ENCODE measurements around the gene MAD1L1. TPM values are rescaled to one million over a fixed set of nuclear protein-coding genes. Genes with fewer than 3 reads are reported as not detected.

Gene MAD1L1
- total and polyA plus RNA-seq, 8 donors: 12.8 to 469 (median 27.3) TPM

DNA sequence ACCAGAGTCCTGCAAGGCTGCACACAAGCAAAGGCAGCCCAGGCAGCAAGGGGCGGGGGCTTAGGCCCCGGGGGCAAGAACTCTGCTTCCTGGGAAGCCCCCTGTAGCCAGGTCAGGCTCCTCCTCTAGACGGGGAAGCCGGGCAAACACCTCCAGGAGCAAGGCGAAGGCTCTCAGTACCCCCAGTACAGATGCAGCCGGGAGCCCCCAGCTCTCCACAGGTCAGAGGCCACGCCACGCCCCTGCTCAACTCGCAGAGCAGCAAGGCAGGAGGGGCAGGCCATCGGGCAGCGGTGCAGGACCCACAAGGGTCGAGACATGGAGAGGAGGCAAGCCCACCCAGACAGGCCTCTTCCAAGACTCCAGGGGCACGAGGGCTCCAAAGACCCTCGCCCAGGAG lies 108.8 kb downstream of the MAD1L1 start:
- intact Hi-C loops (cut with DNase I; ENCODE audit: low total_unique reads): no loop called here
- Histone ChIP-seq H3K4me3 (no peak overlapping the region), H3K4me1 (peaks cover 10 to 24% (median 16%) of the 10 kb centered on the region in 4 donors), H3K36me3 (peaks cover 0 to 43% (median 28%) of the 10 kb centered on the region in 4 donors), H3K27ac (no peak overlapping the region), H3K27me3 (no peaks in the 10 kb centered on the region), H3K9me3 (no peaks in the 10 kb centered on the region)
- DNase-seq: no peak
- TF ChIP-seq POLR2AphosphoS5 (IDR thresholded peaks at IDR 0.05) (no peak), EP300 (IDR thresholded peaks at IDR 0.05) (no peak), POLR2A (IDR thresholded peaks at IDR 0.05) (no peak)
- TF ChIP-seq, protein P1, sequence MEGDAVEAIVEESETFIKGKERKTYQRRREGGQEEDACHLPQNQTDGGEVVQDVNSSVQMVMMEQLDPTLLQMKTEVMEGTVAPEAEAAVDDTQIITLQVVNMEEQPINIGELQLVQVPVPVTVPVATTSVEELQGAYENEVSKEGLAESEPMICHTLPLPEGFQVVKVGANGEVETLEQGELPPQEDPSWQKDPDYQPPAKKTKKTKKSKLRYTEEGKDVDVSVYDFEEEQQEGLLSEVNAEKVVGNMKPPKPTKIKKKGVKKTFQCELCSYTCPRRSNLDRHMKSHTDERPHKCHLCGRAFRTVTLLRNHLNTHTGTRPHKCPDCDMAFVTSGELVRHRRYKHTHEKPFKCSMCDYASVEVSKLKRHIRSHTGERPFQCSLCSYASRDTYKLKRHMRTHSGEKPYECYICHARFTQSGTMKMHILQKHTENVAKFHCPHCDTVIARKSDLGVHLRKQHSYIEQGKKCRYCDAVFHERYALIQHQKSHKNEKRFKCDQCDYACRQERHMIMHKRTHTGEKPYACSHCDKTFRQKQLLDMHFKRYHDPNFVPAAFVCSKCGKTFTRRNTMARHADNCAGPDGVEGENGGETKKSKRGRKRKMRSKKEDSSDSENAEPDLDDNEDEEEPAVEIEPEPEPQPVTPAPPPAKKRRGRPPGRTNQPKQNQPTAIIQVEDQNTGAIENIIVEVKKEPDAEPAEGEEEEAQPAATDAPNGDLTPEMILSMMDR (IDR thresholded peaks at IDR 0.05): no peak
- 82 to 93% (median 88%) methylated on average over 10 to 14 of the region's 14 CpGs for WGBS, 5 donors

DNA sequence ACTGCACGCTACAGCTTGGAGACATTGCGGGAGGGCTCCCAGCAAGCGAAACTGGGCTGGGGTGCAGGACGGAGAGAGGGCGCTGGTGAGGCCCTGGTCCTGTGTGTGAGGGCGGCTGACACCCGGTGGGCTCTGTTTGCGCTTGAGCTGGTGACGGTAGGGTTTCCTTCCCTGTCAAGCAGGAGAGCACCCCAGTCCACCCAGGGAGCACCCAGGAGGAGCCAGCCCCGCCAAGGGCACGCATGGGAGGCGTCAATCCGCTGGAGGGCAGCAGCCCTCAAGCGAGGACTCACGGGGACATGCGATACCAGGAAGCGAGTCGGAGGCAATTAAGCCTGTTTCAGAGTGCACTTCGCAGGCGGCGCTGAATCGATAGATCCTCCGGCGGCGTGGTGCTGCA lies 109.4 kb downstream of the MAD1L1 start:
- no peak for TF ChIP-seq POLR2A (IDR thresholded peaks at IDR 0.05)
- no peak for TF ChIP-seq POLR2AphosphoS5 (IDR thresholded peaks at IDR 0.05)
- TF ChIP-seq, protein P1 (IDR thresholded peaks at IDR 0.05): peak in 2 of 7 experiments; percentile 9 to 15
- intact Hi-C loops (cut with DNase I; ENCODE audit: low total_unique reads): no loop called here
- Histone ChIP-seq H3K4me1 (peaks cover 10 to 24% (median 16%) of the 10 kb centered on the region in 4 donors), H3K9me3 (no peaks in the 10 kb centered on the region), H3K27me3 (no peaks in the 10 kb centered on the region), H3K36me3 (peaks cover 0 to 40% (median 25%) of the 10 kb centered on the region in 4 donors), H3K4me3 (no peak overlapping the region), H3K27ac (no peak overlapping the region)
- no peak for DNase-seq
- WGBS, 5 donors: 89 to 96% (median 94%) methylated on average over 24 to 25 of the region's 25 CpGs

DNA sequence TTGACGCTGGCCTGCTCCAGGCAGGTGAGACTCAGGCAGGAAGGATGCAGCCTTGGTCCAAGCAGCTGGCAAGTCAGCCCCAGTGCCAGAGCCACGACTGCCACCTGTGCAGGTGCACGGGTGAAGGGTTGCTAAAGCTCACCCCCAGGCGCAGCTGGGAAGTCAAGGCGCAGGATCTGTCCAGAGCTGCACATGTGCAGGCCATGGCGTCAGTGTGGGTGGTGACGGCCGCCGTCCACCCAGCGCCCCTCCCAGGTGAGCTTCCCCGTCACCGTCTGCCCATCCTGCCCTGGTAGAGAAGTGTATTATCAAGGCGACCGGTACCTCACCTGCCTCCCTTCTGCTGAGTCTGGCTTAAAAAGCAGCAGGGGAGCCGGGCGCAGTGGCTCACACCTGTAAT lies 110.1 kb downstream of the MAD1L1 start:
- DNase-seq: no peak
- peaks cover 0 to 39% (median 25%) of the 10 kb centered on the region in 4 donors for H3K36me3 ChIP-seq
- no peak overlapping the region for H3K27ac ChIP-seq
- no peak for TF ChIP-seq EP300 (IDR thresholded peaks at IDR 0.05)
- TF ChIP-seq, protein P1 (IDR thresholded peaks at IDR 0.05): no peak
- TF ChIP-seq POLR2AphosphoS5 (IDR thresholded peaks at IDR 0.05): no peak
- TF ChIP-seq POLR2A (IDR thresholded peaks at IDR 0.05): no peak
- WGBS, 5 donors: 93 to 97% (median 96%) methylated on average over 11 to 16 of the region's 16 CpGs
- no peaks in the 10 kb centered on the region for H3K27me3 ChIP-seq
- H3K4me3 ChIP-seq: no peak overlapping the region
- H3K4me1 ChIP-seq: peaks cover 10 to 24% (median 16%) of the 10 kb centered on the region in 4 donors
- intact Hi-C loops (cut with DNase I; ENCODE audit: low total_unique reads): no loop called here
- H3K9me3 ChIP-seq: no peaks in the 10 kb centered on the region

DNA sequence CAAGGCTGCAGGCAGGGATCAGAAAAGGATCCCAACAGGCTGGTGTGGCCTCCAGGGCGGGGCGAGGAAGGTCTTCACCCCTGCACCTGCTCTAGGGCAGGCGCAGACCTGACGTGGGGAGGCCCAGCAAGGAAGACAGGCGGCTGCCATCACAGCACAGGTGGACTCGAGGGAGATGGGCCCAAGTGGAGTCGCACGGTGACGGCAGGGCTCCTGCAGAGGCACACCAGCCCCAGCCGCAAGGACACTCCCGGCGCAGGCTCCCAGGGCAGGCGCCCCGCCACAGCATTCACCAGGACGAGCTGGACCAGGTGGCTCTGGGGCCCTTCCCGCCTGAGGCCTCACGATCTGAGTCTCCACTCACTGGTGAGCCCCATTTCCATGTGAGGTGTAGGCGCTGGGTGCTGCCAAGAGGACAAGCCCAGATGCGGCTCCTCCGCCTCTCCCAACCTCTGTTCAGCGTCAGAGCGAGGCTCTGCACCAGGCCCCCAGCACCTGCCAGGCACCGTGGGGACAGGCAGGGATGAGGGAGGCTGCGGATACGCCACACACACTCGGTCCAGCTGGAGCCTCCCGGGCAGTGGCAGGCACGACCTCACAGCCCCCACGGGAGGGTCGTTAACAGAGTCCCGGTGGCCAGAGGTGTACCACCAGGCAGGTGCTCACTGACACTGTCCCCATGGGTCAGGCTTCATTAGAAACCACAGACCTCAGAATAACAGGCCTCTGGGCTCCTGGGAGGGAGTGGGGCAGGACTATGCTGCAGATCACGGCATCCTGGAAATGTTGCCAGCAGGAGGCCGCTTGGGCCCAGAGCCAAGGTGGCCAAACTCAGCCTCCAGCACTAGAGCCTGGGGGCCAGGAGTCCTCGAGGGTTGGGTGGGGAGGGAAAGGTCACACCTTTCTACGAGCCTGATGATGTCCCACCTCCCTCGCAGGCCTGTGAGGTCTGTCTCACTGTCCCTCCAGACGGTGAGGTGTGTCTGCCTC lies 111.6 kb downstream of the MAD1L1 start:
- WGBS, 5 donors: 74 to 85% (median 81%) methylated on average over 23 to 37 of the region's 37 CpGs
- peaks cover 18 to 38% (median 26%) of the 10 kb centered on the region in 4 donors for H3K4me1 ChIP-seq
- H3K9me3 ChIP-seq: no peaks in the 10 kb centered on the region
- peak overlapping the region in 1 of 5 donors; percentile 17 for H3K27ac ChIP-seq
- DNase-seq: peak in 1 of 2 donors; percentile 43
- intact Hi-C loops (cut with DNase I; ENCODE audit: low total_unique reads): no loop called here
- no peak overlapping the region for H3K4me3 ChIP-seq
- peaks cover 0 to 38% (median 23%) of the 10 kb centered on the region in 4 donors for H3K36me3 ChIP-seq
- H3K27me3 ChIP-seq: no peaks in the 10 kb centered on the region
- no peak for TF ChIP-seq POLR2AphosphoS5 (IDR thresholded peaks at IDR 0.05)
- no peak for TF ChIP-seq EP300 (IDR thresholded peaks at IDR 0.05)
- TF ChIP-seq POLR2A (IDR thresholded peaks at IDR 0.05): no peak
- TF ChIP-seq, protein P1 (IDR thresholded peaks at IDR 0.05): no peak
